ENCODE data around the gene FAM156B. TPM values are rescaled to one million over a fixed set of nuclear protein-coding genes. Genes with fewer than 3 reads are reported as not detected.
"Not testable (repeated sequence)": the region's sequence is repeated elsewhere in the genome, so short reads cannot be mapped to it uniquely, and the experiment has no call there.

Gene FAM156B
- total and polyA plus RNA-seq, 2 donors (not counting 1 experiment from before 2014, with no cell fraction given): 11.4 to 12.6 TPM

- H3K27ac ChIP-seq (ENCODE audit: insufficient read depth, low read length); H3K4me2 ChIP-seq (ENCODE audit: extremely low read depth, insufficient read depth, low read length); H3K4me3 ChIP-seq (replicated peaks in 1 of 4; ENCODE audit: control extremely low read depth in 1 of 4, insufficient read depth in 1 of 4, low read depth in 3 of 4, low read length in 4 of 4); H3K79me2 ChIP-seq (ENCODE audit: control insufficient read depth, insufficient read depth, low read length); H2AFZ ChIP-seq (ENCODE audit: low read length); H3K9ac ChIP-seq (ENCODE audit: insufficient read depth, low read length); DNase-seq (ENCODE audit: low read depth in 2 of 2); H3K4me1 ChIP-seq (ENCODE audit: control insufficient read depth, extremely low read depth, insufficient read depth, low read length); H3K36me3 ChIP-seq (ENCODE audit: control insufficient read depth, insufficient read depth, low read length); H3K27me3 ChIP-seq (ENCODE audit: control insufficient read depth, insufficient read depth, low read length); H4K20me1 ChIP-seq (ENCODE audit: control insufficient read depth, extremely low read depth, insufficient read depth, low read length); H3K9me3 ChIP-seq (ENCODE audit: control insufficient read depth, insufficient read depth, low read depth, low read length): not testable (repeated sequence)
Measured at GRCh38 chrX:52945838-52946494, 48.8 kb downstream of the FAM156B start.

- H3K27ac ChIP-seq (ENCODE audit: insufficient read depth, low read length); H3K4me2 ChIP-seq (ENCODE audit: extremely low read depth, insufficient read depth, low read length); H3K36me3 ChIP-seq (ENCODE audit: control insufficient read depth, insufficient read depth, low read length); H3K4me1 ChIP-seq (ENCODE audit: control insufficient read depth, extremely low read depth, insufficient read depth, low read length); H2AFZ ChIP-seq (ENCODE audit: low read length); H4K20me1 ChIP-seq (ENCODE audit: control insufficient read depth, extremely low read depth, insufficient read depth, low read length); H3K27me3 ChIP-seq (ENCODE audit: control insufficient read depth, insufficient read depth, low read length); DNase-seq (ENCODE audit: low read depth in 2 of 2); H3K79me2 ChIP-seq (ENCODE audit: control insufficient read depth, insufficient read depth, low read length); H3K4me3 ChIP-seq (replicated peaks in 1 of 4; ENCODE audit: control extremely low read depth in 1 of 4, insufficient read depth in 1 of 4, low read depth in 3 of 4, low read length in 4 of 4); H3K9me3 ChIP-seq (ENCODE audit: control insufficient read depth, insufficient read depth, low read depth, low read length); H3K9ac ChIP-seq (ENCODE audit: insufficient read depth, low read length): not testable (repeated sequence)
Measured at GRCh38 chrX:52947501-52947900, 50.4 kb downstream of the FAM156B start.

- not testable (repeated sequence) for H3K4me2 ChIP-seq (ENCODE audit: extremely low read depth, insufficient read depth, low read length); H3K36me3 ChIP-seq (ENCODE audit: control insufficient read depth, insufficient read depth, low read length); H3K4me1 ChIP-seq (ENCODE audit: control insufficient read depth, extremely low read depth, insufficient read depth, low read length); H3K79me2 ChIP-seq (ENCODE audit: control insufficient read depth, insufficient read depth, low read length); H4K20me1 ChIP-seq (ENCODE audit: control insufficient read depth, extremely low read depth, insufficient read depth, low read length); H3K27me3 ChIP-seq (ENCODE audit: control insufficient read depth, insufficient read depth, low read length); H2AFZ ChIP-seq (ENCODE audit: low read length); H3K9me3 ChIP-seq (ENCODE audit: control insufficient read depth, insufficient read depth, low read depth, low read length); H3K9ac ChIP-seq (ENCODE audit: insufficient read depth, low read length); H3K27ac ChIP-seq (ENCODE audit: insufficient read depth, low read length); DNase-seq (ENCODE audit: low read depth in 2 of 2); H3K4me3 ChIP-seq (replicated peaks in 1 of 4; ENCODE audit: control extremely low read depth in 1 of 4, insufficient read depth in 1 of 4, low read depth in 3 of 4, low read length in 4 of 4)
Measured at GRCh38 chrX:52948265-52948664, 51.1 kb downstream of the FAM156B start.

GRCh38 chrX:52949325-52949724 lies 52.2 kb downstream of the FAM156B start:
- H4K20me1 ChIP-seq (ENCODE audit: control insufficient read depth, extremely low read depth, insufficient read depth, low read length); H3K9ac ChIP-seq (ENCODE audit: insufficient read depth, low read length); H3K79me2 ChIP-seq (ENCODE audit: control insufficient read depth, insufficient read depth, low read length); DNase-seq (ENCODE audit: low read depth in 2 of 2); H3K27ac ChIP-seq (ENCODE audit: insufficient read depth, low read length); H3K4me2 ChIP-seq (ENCODE audit: extremely low read depth, insufficient read depth, low read length); H2AFZ ChIP-seq (ENCODE audit: low read length); H3K4me3 ChIP-seq (replicated peaks in 1 of 4; ENCODE audit: control extremely low read depth in 1 of 4, insufficient read depth in 1 of 4, low read depth in 3 of 4, low read length in 4 of 4); H3K4me1 ChIP-seq (ENCODE audit: control insufficient read depth, extremely low read depth, insufficient read depth, low read length); H3K36me3 ChIP-seq (ENCODE audit: control insufficient read depth, insufficient read depth, low read length); H3K9me3 ChIP-seq (ENCODE audit: control insufficient read depth, insufficient read depth, low read depth, low read length); H3K27me3 ChIP-seq (ENCODE audit: control insufficient read depth, insufficient read depth, low read length): not testable (repeated sequence)

GRCh38 chrX:52949884-52950283 lies 52.8 kb downstream of the FAM156B start:
- H2AFZ ChIP-seq (ENCODE audit: low read length); H3K79me2 ChIP-seq (ENCODE audit: control insufficient read depth, insufficient read depth, low read length); H3K9me3 ChIP-seq (ENCODE audit: control insufficient read depth, insufficient read depth, low read depth, low read length); H3K9ac ChIP-seq (ENCODE audit: insufficient read depth, low read length); DNase-seq (ENCODE audit: low read depth in 2 of 2); H3K36me3 ChIP-seq (ENCODE audit: control insufficient read depth, insufficient read depth, low read length); H3K27ac ChIP-seq (ENCODE audit: insufficient read depth, low read length); H4K20me1 ChIP-seq (ENCODE audit: control insufficient read depth, extremely low read depth, insufficient read depth, low read length); H3K4me3 ChIP-seq (replicated peaks in 1 of 4; ENCODE audit: control extremely low read depth in 1 of 4, insufficient read depth in 1 of 4, low read depth in 3 of 4, low read length in 4 of 4); H3K4me1 ChIP-seq (ENCODE audit: control insufficient read depth, extremely low read depth, insufficient read depth, low read length); H3K4me2 ChIP-seq (ENCODE audit: extremely low read depth, insufficient read depth, low read length); H3K27me3 ChIP-seq (ENCODE audit: control insufficient read depth, insufficient read depth, low read length): not testable (repeated sequence)

Other genes starting within 250 kb of the FAM156B start
- not detected in 2 replicates for gene SSX7, start 242.4 kb upstream of the FAM156B start, total RNA-seq
- gene SSX7, start 242.4 kb upstream of the FAM156B start, polyA plus RNA-seq: not detected in 2 replicates
- gene SSX2, start 190.2 kb upstream of the FAM156B start, total RNA-seq: not detected in 2 replicates
- gene SSX2, start 190.2 kb upstream of the FAM156B start, polyA plus RNA-seq: not detected in 2 replicates
- not detected in 2 replicates for gene SSX2B, start 146.1 kb upstream of the FAM156B start, total RNA-seq
- gene SSX2B, start 146.1 kb upstream of the FAM156B start, polyA plus RNA-seq: not detected in 2 replicates
- not detected in 2 replicates for gene SPANXN5, start 99.9 kb upstream of the FAM156B start, total RNA-seq
- gene SPANXN5, start 99.9 kb upstream of the FAM156B start, polyA plus RNA-seq: not detected in 2 replicates
- not detected in 2 replicates for gene XAGE5, start 86.0 kb upstream of the FAM156B start, total RNA-seq
- gene XAGE5, start 86.0 kb upstream of the FAM156B start, polyA plus RNA-seq: not detected in 2 replicates
- gene XAGE3, start 29.2 kb upstream of the FAM156B start, total RNA-seq: not detected in 2 replicates
- not detected in 2 replicates for gene XAGE3, start 29.2 kb upstream of the FAM156B start, polyA plus RNA-seq
- gene FAM156A, start 61.2 kb downstream of the FAM156B start, total RNA-seq: 7.6 and 10.3 TPM in 2 replicates
- gene FAM156A, start 61.2 kb downstream of the FAM156B start, polyA plus RNA-seq: 15.3 and 18.8 TPM in 2 replicates
- gene GPR173, start 151.5 kb downstream of the FAM156B start, total RNA-seq: 2.3 and 5.6 TPM in 2 replicates
- gene GPR173, start 151.5 kb downstream of the FAM156B start, polyA plus RNA-seq: 3.9 and 4.0 TPM in 2 replicates
- 9.2 and 10.2 TPM in 2 replicates for gene TSPYL2, start 185.0 kb downstream of the FAM156B start, total RNA-seq
- gene TSPYL2, start 185.0 kb downstream of the FAM156B start, polyA plus RNA-seq: 14.6 and 21.0 TPM in 2 replicates
- gene KANTR, start 196.8 kb downstream of the FAM156B start, total RNA-seq: 3.9 and 7.1 TPM in 2 replicates
- gene KANTR, start 196.8 kb downstream of the FAM156B start, polyA plus RNA-seq: 1.9 and 2.4 TPM in 2 replicates

All from fibroblast of lung (primary cell).